SK-MEL-5 (cell line): Measurements from ENCODE around the gene ACADVL. TPM values are rescaled to one million over a fixed set of nuclear protein-coding genes. Genes with fewer than 3 reads are reported as not detected.

Experiments used
- DNase-seq: peaks from one replicate; pipeline ENCODE4 v3.0.0-alpha.2; 2016; ENCODE audit warnings: low read depth, low spot score
- in situ Hi-C: cut with HindIII; loops from 2 replicates; pipeline ENCODE4 v1.10.0; 2016; ENCODE audit warnings: low sequenced_read_pairs, high pct_unique_total_duplicates, low pct_unique_long_range_greater_than_20kb
- total RNA-seq: library from RNA; depleted of rRNA; stranded (reverse); fragments of >200 nt; shearing (Covaris generic); gene quantifications from 2 replicates; pipeline ENCODE4 v1.2.3, GENCODE V29; 2014

Gene ACADVL
- total RNA-seq, 1 experiment from 2014 or later, result 123 TPM

GRCh38 chr17:7223375-7223774, 3.6 kb downstream of the ACADVL start:
- no peak for DNase-seq
- in situ Hi-C loops, result no loop called here

GRCh38 chr17:7224110-7224509, 4.4 kb downstream of the ACADVL start:
- in situ Hi-C loops, result no loop called here
- DNase-seq, result no peak

- in situ Hi-C loops, result no loop called here
- DNase-seq, result no peak
Measured at GRCh38 chr17:7224661-7225111, 4.9 kb downstream of the ACADVL start.

- in situ Hi-C loops, result no loop called here
- no peak for DNase-seq
Measured at GRCh38 chr17:7225711-7226331, 6.1 kb downstream of the ACADVL start.

GRCh38 chr17:7226721-7227710, 7.3 kb downstream of the ACADVL start:
- DNase-seq, result no peak
- in situ Hi-C loops, result no loop called here

- in situ Hi-C loops, result no loop called here
Measured at GRCh38 chr17:7228920-7229319, 9.2 kb downstream of the ACADVL start.

GRCh38 chr17:7229504-7229903, 9.8 kb downstream of the ACADVL start:
- in situ Hi-C loops, result no loop called here
- DNase-seq, result no peak

More at GRCh38 chr17:7228920-7229319, 9.2 kb downstream of the ACADVL start:
- no peak for DNase-seq

GRCh38 chr17:7232114-7232513, 12.4 kb downstream of the ACADVL start:
- in situ Hi-C loops, result no loop called here
- no peak for DNase-seq

GRCh38 chr17:7233701-7234082, 14.0 kb downstream of the ACADVL start:
- in situ Hi-C loops, result no loop called here
- no peak for DNase-seq

- DNase-seq, result peak; percentile 94
- in situ Hi-C loops, result no loop called here
Measured at GRCh38 chr17:7234083-7234951, 14.6 kb downstream of the ACADVL start, which contains the start of gene DVL2. TSS of gene DVL2 (minus strand) at chr17:7234517. CDS start at chr17:7234262, 255 bp downstream.

GRCh38 chr17:7235693-7236665, 16.2 kb downstream of the ACADVL start:
- in situ Hi-C loops, result no loop called here
- DNase-seq, result peak; percentile 46

- in situ Hi-C loops, result no loop called here
- DNase-seq, result no peak
Measured at GRCh38 chr17:7236808-7237207, 17.1 kb downstream of the ACADVL start.

GRCh38 chr17:7237266-7237760, 17.6 kb downstream of the ACADVL start:
- peak; percentile 84 for DNase-seq
- in situ Hi-C loops, result no loop called here

GRCh38 chr17:7237761-7238419, 18.2 kb downstream of the ACADVL start:
- in situ Hi-C loops, result no loop called here
- DNase-seq, result peak; percentile 82

GRCh38 chr17:7238420-7239090, 18.8 kb downstream of the ACADVL start:
- in situ Hi-C loops, result no loop called here
- no peak for DNase-seq
